Measurements from ENCODE around the gene FAM78A. TPM values are rescaled to one million over a fixed set of nuclear protein-coding genes. Genes with fewer than 3 reads are reported as not detected.

FAM78A gene
- total RNA-seq, 1 donor: 0.36 TPM

- H3K27ac ChIP-seq (ENCODE audit: low read depth, low read length): no peak overlapping the region
- no peak overlapping the region for H3K4me2 ChIP-seq (ENCODE audit: insufficient read depth, low read length)
These were observed 36.9 kb downstream of the FAM78A start for GRCh38 chr9:131239161-131239975.

GRCh38 chr9:131238402-131239021 lies 37.8 kb downstream of the FAM78A start:
- Histone ChIP-seq H3K4me3 (ENCODE audit: insufficient read depth, low read length) (peak overlapping the region; percentile 41), H3K36me3 (ENCODE audit: insufficient read depth, low read length) (peaks cover 9% of the 10 kb centered on the region), H3K9me3 (ENCODE audit: low read depth, low read length) (no peaks in the 10 kb centered on the region), H3K4me2 (ENCODE audit: insufficient read depth, low read length) (peak overlapping the region; percentile 62), H3K79me2 (ENCODE audit: insufficient read depth, low read length) (no peaks in the 10 kb centered on the region), H4K20me1 (ENCODE audit: insufficient read depth, low read length) (no peaks in the 10 kb centered on the region), H2AFZ (ENCODE audit: low read length) (peak overlapping the region; percentile 77), H3K27me3 (ENCODE audit: insufficient read depth, low read length) (no peaks in the 10 kb centered on the region), H3K27ac (ENCODE audit: low read depth, low read length) (peak overlapping the region; percentile 85), H3K4me1 (ENCODE audit: insufficient read depth, low read length) (peaks cover 18% of the 10 kb centered on the region)
- DNase-seq (ENCODE audit: insufficient read length, low spot score, missing footprints): peak; percentile 88
- no peak for TF ChIP-seq CTCF (IDR thresholded peaks at IDR 0.05; ENCODE audit: extremely low read depth, low read depth, low read length)

More at GRCh38 chr9:131239161-131239975, 36.9 kb downstream of the FAM78A start:
- Histone ChIP-seq H3K36me3 (ENCODE audit: insufficient read depth, low read length) (peaks cover 3% of the 10 kb centered on the region), H3K4me1 (ENCODE audit: insufficient read depth, low read length) (peaks cover 18% of the 10 kb centered on the region), H2AFZ (ENCODE audit: low read length) (peak overlapping the region; percentile 77), H3K4me3 (ENCODE audit: insufficient read depth, low read length) (no peak overlapping the region), H3K27me3 (ENCODE audit: insufficient read depth, low read length) (no peaks in the 10 kb centered on the region), H3K79me2 (ENCODE audit: insufficient read depth, low read length) (no peaks in the 10 kb centered on the region), H4K20me1 (ENCODE audit: insufficient read depth, low read length) (no peaks in the 10 kb centered on the region), H3K9me3 (ENCODE audit: low read depth, low read length) (no peaks in the 10 kb centered on the region)
- peak; percentile 63 for DNase-seq (ENCODE audit: insufficient read length, low spot score, missing footprints)
- no peak for TF ChIP-seq CTCF (IDR thresholded peaks at IDR 0.05; ENCODE audit: extremely low read depth, low read depth, low read length)

- TF ChIP-seq CTCF (IDR thresholded peaks at IDR 0.05; ENCODE audit: extremely low read depth, low read depth, low read length): no peak
- no peaks in the 10 kb centered on the region for H3K79me2 ChIP-seq (ENCODE audit: insufficient read depth, low read length)
- peak overlapping the region; percentile 62 for H3K4me2 ChIP-seq (ENCODE audit: insufficient read depth, low read length)
- H3K4me1 ChIP-seq (ENCODE audit: insufficient read depth, low read length): peaks cover 18% of the 10 kb centered on the region
- H3K4me3 ChIP-seq (ENCODE audit: insufficient read depth, low read length): peak overlapping the region; percentile 41
- peaks cover 12% of the 10 kb centered on the region for H3K36me3 ChIP-seq (ENCODE audit: insufficient read depth, low read length)
- no peaks in the 10 kb centered on the region for H3K9me3 ChIP-seq (ENCODE audit: low read depth, low read length)
- peak; percentile 96 for DNase-seq (ENCODE audit: insufficient read length, low spot score, missing footprints)
- H2AFZ ChIP-seq (ENCODE audit: low read length): peak overlapping the region; percentile 77
- H3K27me3 ChIP-seq (ENCODE audit: insufficient read depth, low read length): no peaks in the 10 kb centered on the region
- peak overlapping the region; percentile 85 for H3K27ac ChIP-seq (ENCODE audit: low read depth, low read length)
- no peaks in the 10 kb centered on the region for H4K20me1 ChIP-seq (ENCODE audit: insufficient read depth, low read length)
These were observed 38.3 kb downstream of the FAM78A start for GRCh38 chr9:131237931-131238401.

- Histone ChIP-seq H3K27ac (ENCODE audit: low read depth, low read length) (peak overlapping the region; percentile 85), H3K4me2 (ENCODE audit: insufficient read depth, low read length) (peak overlapping the region; percentile 62), H3K36me3 (ENCODE audit: insufficient read depth, low read length) (peaks cover 15% of the 10 kb centered on the region), H4K20me1 (ENCODE audit: insufficient read depth, low read length) (no peaks in the 10 kb centered on the region), H3K4me1 (ENCODE audit: insufficient read depth, low read length) (peaks cover 18% of the 10 kb centered on the region), H3K79me2 (ENCODE audit: insufficient read depth, low read length) (no peaks in the 10 kb centered on the region), H2AFZ (ENCODE audit: low read length) (peak overlapping the region; percentile 58), H3K9me3 (ENCODE audit: low read depth, low read length) (no peaks in the 10 kb centered on the region), H3K4me3 (ENCODE audit: insufficient read depth, low read length) (no peak overlapping the region), H3K27me3 (ENCODE audit: insufficient read depth, low read length) (no peaks in the 10 kb centered on the region)
- no peak for TF ChIP-seq CTCF (IDR thresholded peaks at IDR 0.05; ENCODE audit: extremely low read depth, low read depth, low read length)
- no peak for DNase-seq (ENCODE audit: insufficient read length, low spot score, missing footprints)
These were observed 39.0 kb downstream of the FAM78A start for GRCh38 chr9:131237291-131237690.

Measured in osteoblast (primary cell).